BLaER1 (cell line): Measurements from ENCODE around the gene GNAO1.
A peak's percentile ranks its signal among the peaks of the same experiment; 100 is the strongest.

Source experiments
- H3K27ac ChIP-seq: shearing (Covaris generic); formaldehyde crosslinking; 2 replicates; pipeline ENCODE4 v1.8.1; 2022
- H3K27me3 ChIP-seq: shearing (Covaris generic); formaldehyde crosslinking; 2 replicates; pipeline ENCODE4 v1.8.1; 2022
- H3K36me3 ChIP-seq: shearing (Covaris generic); formaldehyde crosslinking; 2 replicates; pipeline ENCODE4 v1.8.1; 2022
- H3K4me1 ChIP-seq: shearing (Covaris generic); formaldehyde crosslinking; 2 replicates; pipeline ENCODE4 v1.8.1; 2022
- H3K4me2 ChIP-seq: shearing (Covaris generic); formaldehyde crosslinking; 2 replicates; pipeline ENCODE4 v1.8.1; 2022
- H3K4me3 ChIP-seq: shearing (Covaris generic); formaldehyde crosslinking; 2 replicates; pipeline ENCODE4 v1.8.1; 2022
- H3K9ac ChIP-seq: shearing (Covaris generic); formaldehyde crosslinking; 2 replicates; pipeline ENCODE4 v1.8.1; 2022
- H3K9me3 ChIP-seq: shearing (Covaris generic); formaldehyde crosslinking; 2 replicates; pipeline ENCODE4 v1.8.1; 2022
- H4K20me1 ChIP-seq: shearing (Covaris generic); formaldehyde crosslinking; 2 replicates; pipeline ENCODE4 v1.8.1; 2022
- Cebpa-rat ChIP-seq: shearing (Covaris generic); IDR thresholded peaks from 2 replicates; pipeline ENCODE4 v1.8.1; 2022

GNAO1 gene

GRCh38 chr16:56341656-56342399, 150.5 kb downstream of the GNAO1 start:
- H3K9ac ChIP-seq = no peak overlapping the region
- H3K36me3 ChIP-seq = no peaks in the 10 kb centered on the region
- no peaks in the 10 kb centered on the region for H4K20me1 ChIP-seq
- H3K9me3 ChIP-seq = no peaks in the 10 kb centered on the region
- H3K4me2 ChIP-seq = no peak overlapping the region
- no peak overlapping the region for H3K4me3 ChIP-seq
- TF ChIP-seq Cebpa-rat = no peak
- H3K27me3 ChIP-seq = no peaks in the 10 kb centered on the region
- H3K4me1 ChIP-seq = peaks cover 23% of the 10 kb centered on the region
- H3K27ac ChIP-seq = peak overlapping the region; percentile 1; the same call in 1 of the 2 replicates

- no peaks in the 10 kb centered on the region for H3K27me3 ChIP-seq
- H3K9me3 ChIP-seq = no peaks in the 10 kb centered on the region
- H4K20me1 ChIP-seq = no peaks in the 10 kb centered on the region
- no peak overlapping the region for H3K27ac ChIP-seq
- no peak overlapping the region for H3K4me3 ChIP-seq
- H3K36me3 ChIP-seq = no peaks in the 10 kb centered on the region
- H3K4me2 ChIP-seq = no peak overlapping the region
- H3K4me1 ChIP-seq = peaks cover 2% of the 10 kb centered on the region
- TF ChIP-seq Cebpa-rat = no peak
- H3K9ac ChIP-seq = no peak overlapping the region
Observed at GRCh38 chr16:56343661-56344517, 152.6 kb downstream of the GNAO1 start.

- no peaks in the 10 kb centered on the region for H3K9me3 ChIP-seq
- no peaks in the 10 kb centered on the region for H4K20me1 ChIP-seq
- H3K36me3 ChIP-seq = no peaks in the 10 kb centered on the region
- no peak overlapping the region for H3K4me3 ChIP-seq
- H3K27ac ChIP-seq = no peak overlapping the region
- H3K9ac ChIP-seq = no peak overlapping the region
- TF ChIP-seq Cebpa-rat = no peak
- no peak overlapping the region for H3K4me2 ChIP-seq
- no peaks in the 10 kb centered on the region for H3K4me1 ChIP-seq
- H3K27me3 ChIP-seq = no peaks in the 10 kb centered on the region
Observed at GRCh38 chr16:56344518-56345405, 153.5 kb downstream of the GNAO1 start.

- Histone ChIP-seq H3K9ac (no peak overlapping the region), H3K9me3 (no peaks in the 10 kb centered on the region), H3K4me1 (no peaks in the 10 kb centered on the region), H3K27me3 (no peaks in the 10 kb centered on the region), H3K4me2 (no peak overlapping the region), H3K27ac (no peak overlapping the region), H4K20me1 (no peaks in the 10 kb centered on the region), H3K36me3 (no peaks in the 10 kb centered on the region), H3K4me3 (no peak overlapping the region)
- no peak for TF ChIP-seq Cebpa-rat
Observed at GRCh38 chr16:56345406-56346050, 154.2 kb downstream of the GNAO1 start.

- H3K4me2 ChIP-seq = no peak overlapping the region
- no peaks in the 10 kb centered on the region for H3K4me1 ChIP-seq
- no peaks in the 10 kb centered on the region for H4K20me1 ChIP-seq
- no peak overlapping the region for H3K4me3 ChIP-seq
- no peaks in the 10 kb centered on the region for H3K9me3 ChIP-seq
- no peaks in the 10 kb centered on the region for H3K36me3 ChIP-seq
- H3K27me3 ChIP-seq = no peaks in the 10 kb centered on the region
- H3K9ac ChIP-seq = no peak overlapping the region
- no peak overlapping the region for H3K27ac ChIP-seq
- no peak for TF ChIP-seq Cebpa-rat
Observed at GRCh38 chr16:56346131-56346890, 155.0 kb downstream of the GNAO1 start.

- Histone ChIP-seq H3K36me3 (no peaks in the 10 kb centered on the region), H3K4me1 (no peaks in the 10 kb centered on the region), H3K9ac (no peak overlapping the region), H3K9me3 (no peaks in the 10 kb centered on the region), H3K27ac (0 out of 2 replicates have a peak overlapping the region, but pooled peaks have one; percentile 18), H3K4me2 (no peak overlapping the region), H3K27me3 (no peaks in the 10 kb centered on the region), H3K4me3 (no peak overlapping the region), H4K20me1 (no peaks in the 10 kb centered on the region)
- TF ChIP-seq Cebpa-rat = no peak
Observed at GRCh38 chr16:56347166-56347565, 155.9 kb downstream of the GNAO1 start.

- Histone ChIP-seq H3K4me3 (no peak overlapping the region), H3K4me1 (no peaks in the 10 kb centered on the region), H3K36me3 (no peaks in the 10 kb centered on the region), H4K20me1 (no peaks in the 10 kb centered on the region), H3K27ac (0 out of 2 replicates have a peak overlapping the region, but pooled peaks have one; percentile 18), H3K27me3 (no peaks in the 10 kb centered on the region), H3K4me2 (no peak overlapping the region), H3K9ac (no peak overlapping the region), H3K9me3 (no peaks in the 10 kb centered on the region)
- no peak for TF ChIP-seq Cebpa-rat
Observed at GRCh38 chr16:56347670-56348069, 156.4 kb downstream of the GNAO1 start.

GRCh38 chr16:56348168-56349085, 157.1 kb downstream of the GNAO1 start:
- no peaks in the 10 kb centered on the region for H3K36me3 ChIP-seq
- no peaks in the 10 kb centered on the region for H4K20me1 ChIP-seq
- H3K4me3 ChIP-seq = no peak overlapping the region
- no peak for TF ChIP-seq Cebpa-rat
- no peaks in the 10 kb centered on the region for H3K4me1 ChIP-seq
- no peak overlapping the region for H3K4me2 ChIP-seq
- H3K27me3 ChIP-seq = no peaks in the 10 kb centered on the region
- no peak overlapping the region for H3K27ac ChIP-seq
- H3K9ac ChIP-seq = no peak overlapping the region
- no peaks in the 10 kb centered on the region for H3K9me3 ChIP-seq
